Vagina (tissue), 2 donors: Measurements from ENCODE around the gene IRGQ. TPM values are rescaled to one million over a fixed set of nuclear protein-coding genes. Genes with fewer than 3 reads are reported as not detected.
A peak's percentile ranks its signal among the peaks of the same experiment; 100 is the strongest.

Source experiments
- DNase-seq, 2 donors: peaks; one replicate each; pipeline ENCODE4 v3.0.0-alpha.2; 2017; ENCODE audit errors: extremely low spot score in 2 of 2
- H3K27ac ChIP-seq: fragments of 200-600 bp; sonication (generic); one replicate; pipeline ENCODE4 v1.5.1; 2019
- H3K27me3 ChIP-seq: fragments of 200-600 bp; sonication (generic); one replicate; pipeline ENCODE4 v1.5.1; 2019
- H3K36me3 ChIP-seq, 2 donors: fragments of 200-600 bp; sonication (generic); one replicate each; pipeline ENCODE4 v1.5.1; 2017 to 2019
- H3K4me1 ChIP-seq: fragments of 200-600 bp; sonication (generic); one replicate; pipeline ENCODE4 v1.5.1; 2019
- H3K4me3 ChIP-seq, 2 donors: fragments of 200-600 bp; sonication (generic); 1 replicate in 1 of 2; 2 replicates in 1 of 2; pipeline ENCODE4 v1.5.1; 2016 to 2019
- H3K9me3 ChIP-seq: fragments of 200-600 bp; sonication (generic); one replicate; pipeline ENCODE4 v1.5.1; 2019
- CTCF ChIP-seq, 3 experiments: fragments of 450-650 bp in 2 of 3; fragments of 200-600 bp in 1 of 3; sonication (generic) in 1 of 3; IDR thresholded peaks; one replicate each; pipeline ENCODE4 v1.5.1; 2017 to 2019; ENCODE audit warnings: antibody characterized with exemption in 3 of 3, mild to moderate bottlenecking in 2 of 3, moderate library complexity in 2 of 3
- POLR2A ChIP-seq, 2 donors: fragments of 450-650 bp; IDR thresholded peaks; one replicate each; pipeline ENCODE4 v1.6.1; 2017; ENCODE audit warnings: antibody characterized with exemption in 2 of 2, mild to moderate bottlenecking in 2 of 2, moderate library complexity in 2 of 2
- POLR2AphosphoS5 ChIP-seq, 2 donors: sonication (generic); formaldehyde crosslinking; IDR thresholded peaks; one replicate each; pipeline ENCODE4 v1.9.0; 2017; ENCODE audit warnings: antibody characterized with exemption in 2 of 2, mild to moderate bottlenecking in 2 of 2, low read depth in 1 of 2; ENCODE audit not compliant: insufficient read depth in 1 of 2
- intact Hi-C: fragments of 100-400 bp; cut with DNase I; formaldehyde crosslinking; loops from one replicate; pipeline ENCODE4 v1.15.1; 2023
- total RNA-seq: library from RNA; depleted of rRNA; stranded (reverse); fragments of >200 nt; gene quantifications from one replicate; pipeline ENCODE4 v1.2.3, GENCODE V29; 2016

The IRGQ gene
- total RNA-seq, 1 donor from 2014 or later = 11.0 TPM

- Histone ChIP-seq H3K4me1 (peaks cover 39% of the 10 kb centered on the region), H3K27ac (peak overlapping the region; percentile 96), H3K9me3 (no peaks in the 10 kb centered on the region), H3K4me3 (peak overlapping the region; percentile 52 to 62), H3K27me3 (no peaks in the 10 kb centered on the region), H3K36me3 (peaks cover 0 to 37% of the 10 kb centered on the region in 2 donors)
- intact Hi-C loops = no loop called here
- no peak for DNase-seq
- TF ChIP-seq CTCF (IDR thresholded peaks at IDR 0.05) (peak in 2 of 3 experiments; percentile 35 to 65), POLR2AphosphoS5 (IDR thresholded peaks at IDR 0.05; ENCODE audit: insufficient read depth in 1 of 2, low read depth in 1 of 2) (no peak)
Observed at GRCh38 chr19:43594710-43595604, 977 bp downstream of the IRGQ start.

GRCh38 chr19:43594081-43594697 is 1.7 kb downstream of the IRGQ start:
- peaks cover 0 to 33% of the 10 kb centered on the region in 2 donors for H3K36me3 ChIP-seq
- H3K4me1 ChIP-seq = peaks cover 39% of the 10 kb centered on the region
- DNase-seq = no peak
- H3K9me3 ChIP-seq = no peaks in the 10 kb centered on the region
- no peaks in the 10 kb centered on the region for H3K27me3 ChIP-seq
- TF ChIP-seq CTCF (IDR thresholded peaks at IDR 0.05) (no peak), POLR2AphosphoS5 (IDR thresholded peaks at IDR 0.05; ENCODE audit: insufficient read depth in 1 of 2, low read depth in 1 of 2) (no peak), POLR2A (IDR thresholded peaks at IDR 0.05) (no peak)
- H3K27ac ChIP-seq = peak overlapping the region; percentile 96
- intact Hi-C loops = no loop called here
- peak overlapping the region; percentile 52 to 62 for H3K4me3 ChIP-seq

DNA sequence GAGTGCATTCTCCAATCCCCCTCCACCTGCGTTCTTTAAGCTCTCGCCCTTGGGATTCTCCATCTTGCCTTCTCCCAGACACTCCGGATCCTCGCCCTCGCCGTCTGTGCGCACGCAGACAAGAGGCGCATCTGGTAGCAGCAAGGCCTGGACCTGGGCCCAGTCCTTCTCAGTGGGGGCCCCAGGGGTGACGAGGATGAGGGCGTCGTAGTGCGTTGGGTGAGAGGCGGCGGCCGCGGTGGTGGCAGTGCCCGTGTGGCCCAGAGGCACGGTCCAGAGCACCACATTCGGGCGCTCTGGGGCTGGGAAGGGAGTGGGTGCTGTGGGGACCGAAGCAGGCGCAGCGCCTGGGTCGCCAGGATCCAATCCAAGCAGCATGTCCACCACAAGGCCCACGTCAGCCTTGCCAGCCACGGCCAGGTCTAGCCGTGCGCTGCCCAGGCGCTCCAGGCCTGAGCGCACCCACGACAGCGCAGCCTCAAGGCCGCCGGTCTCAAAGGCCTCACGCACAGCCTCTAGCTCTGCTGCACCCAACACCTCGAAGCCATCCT is 3.1 kb downstream of the IRGQ start:
- TF ChIP-seq POLR2A (IDR thresholded peaks at IDR 0.05) (no peak), CTCF (IDR thresholded peaks at IDR 0.05) (no peak), POLR2AphosphoS5 (IDR thresholded peaks at IDR 0.05; ENCODE audit: insufficient read depth in 1 of 2, low read depth in 1 of 2) (no peak)
- intact Hi-C loops = no loop called here
- no peaks in the 10 kb centered on the region for H3K27me3 ChIP-seq
- peaks cover 0 to 25% of the 10 kb centered on the region in 2 donors for H3K36me3 ChIP-seq
- no peak overlapping the region for H3K27ac ChIP-seq
- peaks cover 35% of the 10 kb centered on the region for H3K4me1 ChIP-seq
- no peaks in the 10 kb centered on the region for H3K9me3 ChIP-seq
- no peak for DNase-seq
- no peak overlapping the region for H3K4me3 ChIP-seq

DNA sequence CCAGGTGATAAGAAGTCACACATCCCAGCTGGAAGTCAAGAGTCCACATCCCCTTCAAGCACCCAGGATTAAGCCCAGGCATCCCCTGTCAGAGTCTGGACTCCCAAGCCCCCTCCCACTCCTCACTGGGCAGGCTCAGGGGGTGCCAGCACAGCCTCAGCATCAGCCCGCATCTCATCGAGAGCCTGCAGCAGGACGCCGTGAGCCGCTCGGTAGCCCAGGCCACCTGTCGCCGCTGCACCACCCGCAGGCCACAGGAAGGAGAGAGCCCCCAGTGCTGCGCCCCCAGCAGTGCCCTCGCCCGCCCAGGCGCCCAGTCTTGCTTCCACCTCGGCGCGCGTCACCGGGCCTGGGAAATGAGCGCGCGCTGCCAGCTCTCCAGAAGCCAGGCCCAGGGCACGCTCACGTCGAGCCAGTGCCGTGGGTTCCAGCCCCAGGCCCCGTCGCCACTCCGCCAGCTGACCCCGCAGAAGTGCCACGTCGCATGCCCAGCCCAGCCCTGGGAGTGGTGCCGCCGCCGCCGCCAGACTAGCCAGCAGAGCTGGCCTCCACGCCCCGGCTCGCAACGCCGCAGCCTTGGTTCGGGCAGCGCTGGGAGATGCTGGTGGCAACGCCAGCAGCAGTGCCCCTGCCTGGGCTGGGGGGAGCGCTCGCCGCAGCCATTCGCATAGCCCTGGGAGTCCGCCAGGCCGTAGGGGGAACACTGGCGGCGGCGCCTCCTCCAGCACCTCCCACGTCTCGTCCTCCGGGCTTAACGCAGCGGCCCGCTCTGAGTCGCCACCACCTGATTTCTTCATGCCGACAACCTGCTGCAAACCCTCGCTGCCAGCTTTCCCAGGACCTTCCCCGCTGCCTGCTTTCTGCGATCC is 3.8 kb downstream of the IRGQ start:
- no peak overlapping the region for H3K4me3 ChIP-seq
- intact Hi-C loops = no loop called here
- H3K27ac ChIP-seq = no peak overlapping the region
- H3K4me1 ChIP-seq = peaks cover 28% of the 10 kb centered on the region
- peaks cover 0 to 25% of the 10 kb centered on the region in 2 donors for H3K36me3 ChIP-seq
- DNase-seq = no peak
- no peaks in the 10 kb centered on the region for H3K27me3 ChIP-seq
- TF ChIP-seq POLR2A (IDR thresholded peaks at IDR 0.05) = no peak
- TF ChIP-seq POLR2AphosphoS5 (IDR thresholded peaks at IDR 0.05; ENCODE audit: insufficient read depth in 1 of 2, low read depth in 1 of 2) = no peak
- TF ChIP-seq CTCF (IDR thresholded peaks at IDR 0.05) = no peak
- H3K9me3 ChIP-seq = no peaks in the 10 kb centered on the region
